BLaER1 (cell line): ENCODE measurements around the gene PITPNB.

Source experiments
- H3K27ac ChIP-seq: shearing (Covaris generic); formaldehyde crosslinking; 2 replicates; pipeline ENCODE4 v1.8.1; 2022
- H3K27me3 ChIP-seq: shearing (Covaris generic); formaldehyde crosslinking; 2 replicates; pipeline ENCODE4 v1.8.1; 2022
- H3K36me3 ChIP-seq: shearing (Covaris generic); formaldehyde crosslinking; 2 replicates; pipeline ENCODE4 v1.8.1; 2022
- H3K4me1 ChIP-seq: shearing (Covaris generic); formaldehyde crosslinking; 2 replicates; pipeline ENCODE4 v1.8.1; 2022
- H3K4me2 ChIP-seq: shearing (Covaris generic); formaldehyde crosslinking; 2 replicates; pipeline ENCODE4 v1.8.1; 2022
- H3K4me3 ChIP-seq: shearing (Covaris generic); formaldehyde crosslinking; 2 replicates; pipeline ENCODE4 v1.8.1; 2022
- H3K9ac ChIP-seq: shearing (Covaris generic); formaldehyde crosslinking; 2 replicates; pipeline ENCODE4 v1.8.1; 2022
- H3K9me3 ChIP-seq: shearing (Covaris generic); formaldehyde crosslinking; 2 replicates; pipeline ENCODE4 v1.8.1; 2022
- H4K20me1 ChIP-seq: shearing (Covaris generic); formaldehyde crosslinking; 2 replicates; pipeline ENCODE4 v1.8.1; 2022
- Cebpa-rat ChIP-seq: shearing (Covaris generic); IDR thresholded peaks from 2 replicates; pipeline ENCODE4 v1.8.1; 2022

Gene PITPNB

DNA sequence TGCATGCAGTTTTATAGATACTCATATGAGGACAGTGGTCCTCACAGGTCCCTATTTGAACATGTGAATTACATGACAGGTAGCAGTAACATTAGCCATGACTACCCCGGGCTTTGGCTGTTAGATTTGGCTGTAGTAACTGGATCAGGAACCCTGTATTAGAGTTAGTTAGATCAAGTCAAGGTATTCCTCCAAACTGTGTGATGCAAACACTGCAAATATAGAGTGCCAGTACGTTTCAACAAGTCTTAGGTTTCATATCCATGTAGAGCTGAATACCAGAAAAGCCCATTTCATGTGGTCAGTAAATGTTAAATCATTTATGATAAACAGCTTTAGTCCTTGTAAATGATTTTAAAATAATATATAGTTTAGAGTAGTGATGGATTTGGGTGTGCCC, 29.5 kb upstream of the PITPNB start:
- Histone ChIP-seq H3K4me1 (no peaks in the 10 kb centered on the region), H3K9me3 (no peaks in the 10 kb centered on the region), H3K4me2 (no peak overlapping the region), H3K27ac (no peak overlapping the region), H3K27me3 (no peaks in the 10 kb centered on the region), H4K20me1 (no peaks in the 10 kb centered on the region), H3K36me3 (no peaks in the 10 kb centered on the region), H3K4me3 (no peak overlapping the region), H3K9ac (no peak overlapping the region)
- TF ChIP-seq Cebpa-rat: no peak

- Histone ChIP-seq H3K36me3 (no peaks in the 10 kb centered on the region), H3K9ac (no peak overlapping the region), H3K9me3 (no peaks in the 10 kb centered on the region), H3K4me3 (no peak overlapping the region), H3K4me2 (no peak overlapping the region), H3K27ac (no peak overlapping the region), H4K20me1 (no peaks in the 10 kb centered on the region), H3K27me3 (no peaks in the 10 kb centered on the region), H3K4me1 (no peaks in the 10 kb centered on the region)
- no peak for TF ChIP-seq Cebpa-rat
Measured at GRCh38 chr22:27947448-27947847, 28.4 kb upstream of the PITPNB start.

DNA sequence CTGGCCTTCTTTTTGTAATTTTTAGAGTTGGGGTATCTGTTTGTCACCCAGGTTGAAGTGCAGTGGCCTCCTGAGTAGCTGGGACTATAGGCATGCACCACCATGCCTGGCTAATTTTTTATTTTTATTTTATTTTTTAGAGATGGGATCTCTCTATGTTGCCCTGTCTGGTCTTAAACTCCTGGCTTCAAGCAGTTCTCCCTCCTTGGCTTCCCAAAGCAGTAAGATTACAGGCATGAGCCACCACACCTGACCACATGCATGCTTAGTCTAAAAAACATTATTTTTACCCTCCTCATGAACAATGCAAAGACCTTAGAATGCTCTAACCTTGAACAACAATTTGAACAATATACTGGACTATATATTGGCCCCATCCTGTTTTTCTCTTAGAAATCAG, 22.1 kb upstream of the PITPNB start:
- TF ChIP-seq Cebpa-rat: no peak
- no peak overlapping the region for H3K9ac ChIP-seq
- no peak overlapping the region for H3K4me3 ChIP-seq
- peaks cover 9% of the 10 kb centered on the region for H3K4me1 ChIP-seq
- no peak overlapping the region for H3K4me2 ChIP-seq
- H4K20me1 ChIP-seq: no peaks in the 10 kb centered on the region
- H3K36me3 ChIP-seq: no peaks in the 10 kb centered on the region
- H3K9me3 ChIP-seq: no peaks in the 10 kb centered on the region
- no peak overlapping the region for H3K27ac ChIP-seq
- H3K27me3 ChIP-seq: no peaks in the 10 kb centered on the region

GRCh38 chr22:27937453-27937852, 18.4 kb upstream of the PITPNB start:
- no peaks in the 10 kb centered on the region for H3K27me3 ChIP-seq
- peaks cover 9% of the 10 kb centered on the region for H3K4me1 ChIP-seq
- H3K9ac ChIP-seq: no peak overlapping the region
- H3K4me2 ChIP-seq: no peak overlapping the region
- no peaks in the 10 kb centered on the region for H3K36me3 ChIP-seq
- no peak overlapping the region for H3K4me3 ChIP-seq
- no peaks in the 10 kb centered on the region for H3K9me3 ChIP-seq
- H4K20me1 ChIP-seq: no peaks in the 10 kb centered on the region
- H3K27ac ChIP-seq: no peak overlapping the region
- no peak for TF ChIP-seq Cebpa-rat

- H3K27me3 ChIP-seq: no peaks in the 10 kb centered on the region
- no peaks in the 10 kb centered on the region for H4K20me1 ChIP-seq
- H3K36me3 ChIP-seq: no peaks in the 10 kb centered on the region
- no peak overlapping the region for H3K27ac ChIP-seq
- H3K9ac ChIP-seq: no peak overlapping the region
- H3K4me1 ChIP-seq: peaks cover 9% of the 10 kb centered on the region
- no peaks in the 10 kb centered on the region for H3K9me3 ChIP-seq
- no peak overlapping the region for H3K4me3 ChIP-seq
- H3K4me2 ChIP-seq: no peak overlapping the region
- no peak for TF ChIP-seq Cebpa-rat
Measured at GRCh38 chr22:27935897-27936296, 16.8 kb upstream of the PITPNB start.

DNA sequence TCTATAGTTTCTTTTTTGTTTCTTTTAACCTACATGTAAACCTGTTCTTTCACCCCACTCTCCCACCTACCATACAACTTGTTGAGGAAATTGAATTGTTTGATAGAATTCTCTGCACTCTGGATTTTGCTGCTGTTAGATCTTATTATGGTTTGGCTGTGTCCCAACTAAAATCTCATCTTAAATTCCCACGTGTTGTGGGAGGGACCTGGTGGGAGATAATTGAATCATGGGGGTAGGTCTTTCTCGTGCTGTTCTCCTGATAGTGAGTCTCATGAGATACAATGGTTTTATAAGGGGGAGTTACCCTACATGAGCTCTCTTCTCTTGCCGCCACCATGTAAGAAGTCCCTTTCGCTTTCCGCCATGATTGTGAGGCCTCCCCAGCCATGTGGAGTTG, 15.0 kb upstream of the PITPNB start:
- Histone ChIP-seq H3K4me2 (no peak overlapping the region), H3K27ac (no peak overlapping the region), H3K36me3 (no peaks in the 10 kb centered on the region), H3K9ac (no peak overlapping the region), H3K4me1 (no peaks in the 10 kb centered on the region), H3K4me3 (no peak overlapping the region), H4K20me1 (no peaks in the 10 kb centered on the region), H3K27me3 (no peaks in the 10 kb centered on the region), H3K9me3 (no peaks in the 10 kb centered on the region)
- no peak for TF ChIP-seq Cebpa-rat

DNA sequence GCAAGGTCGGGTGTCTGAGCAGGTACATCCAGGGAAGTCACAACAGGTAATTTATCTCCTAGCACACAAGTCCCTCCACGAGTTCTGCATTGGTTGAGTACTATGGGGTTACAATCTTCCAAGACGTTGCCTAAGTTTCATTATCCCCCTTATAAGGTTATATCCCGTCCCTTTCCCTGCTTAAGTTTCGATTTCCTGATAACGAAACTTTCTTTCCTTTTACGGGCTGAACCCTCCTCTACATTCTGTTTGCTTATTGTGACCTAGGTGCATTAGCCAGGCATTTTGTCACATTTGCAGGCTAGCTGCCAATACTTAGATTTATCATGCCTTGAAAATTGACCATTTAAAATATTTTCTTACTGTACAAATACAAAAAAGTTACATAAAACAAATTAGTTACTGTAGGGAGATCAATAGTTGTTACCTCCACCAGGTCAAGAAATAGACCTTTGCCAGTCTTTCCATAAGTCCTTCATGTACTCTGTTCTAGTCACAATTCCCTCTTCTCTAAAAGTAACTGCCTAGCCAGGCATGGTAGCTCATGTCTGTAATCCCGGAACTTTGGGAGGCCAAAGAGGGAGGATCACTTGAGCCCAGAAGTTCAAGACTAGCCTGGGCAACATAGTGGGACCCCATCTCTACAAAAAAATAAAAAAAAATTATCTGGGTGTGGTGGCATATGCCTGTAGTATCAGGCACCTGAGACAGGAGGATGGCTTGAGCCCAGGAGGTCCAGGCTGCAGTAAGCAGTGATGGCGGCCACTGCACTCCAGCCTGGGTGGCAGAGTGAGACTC, 14.3 kb upstream of the PITPNB start:
- H3K9ac ChIP-seq: no peak overlapping the region
- H4K20me1 ChIP-seq: no peaks in the 10 kb centered on the region
- no peak for TF ChIP-seq Cebpa-rat
- no peak overlapping the region for H3K4me2 ChIP-seq
- H3K4me3 ChIP-seq: no peak overlapping the region
- H3K27me3 ChIP-seq: no peaks in the 10 kb centered on the region
- no peaks in the 10 kb centered on the region for H3K36me3 ChIP-seq
- H3K27ac ChIP-seq: no peak overlapping the region
- no peaks in the 10 kb centered on the region for H3K9me3 ChIP-seq
- no peaks in the 10 kb centered on the region for H3K4me1 ChIP-seq

DNA sequence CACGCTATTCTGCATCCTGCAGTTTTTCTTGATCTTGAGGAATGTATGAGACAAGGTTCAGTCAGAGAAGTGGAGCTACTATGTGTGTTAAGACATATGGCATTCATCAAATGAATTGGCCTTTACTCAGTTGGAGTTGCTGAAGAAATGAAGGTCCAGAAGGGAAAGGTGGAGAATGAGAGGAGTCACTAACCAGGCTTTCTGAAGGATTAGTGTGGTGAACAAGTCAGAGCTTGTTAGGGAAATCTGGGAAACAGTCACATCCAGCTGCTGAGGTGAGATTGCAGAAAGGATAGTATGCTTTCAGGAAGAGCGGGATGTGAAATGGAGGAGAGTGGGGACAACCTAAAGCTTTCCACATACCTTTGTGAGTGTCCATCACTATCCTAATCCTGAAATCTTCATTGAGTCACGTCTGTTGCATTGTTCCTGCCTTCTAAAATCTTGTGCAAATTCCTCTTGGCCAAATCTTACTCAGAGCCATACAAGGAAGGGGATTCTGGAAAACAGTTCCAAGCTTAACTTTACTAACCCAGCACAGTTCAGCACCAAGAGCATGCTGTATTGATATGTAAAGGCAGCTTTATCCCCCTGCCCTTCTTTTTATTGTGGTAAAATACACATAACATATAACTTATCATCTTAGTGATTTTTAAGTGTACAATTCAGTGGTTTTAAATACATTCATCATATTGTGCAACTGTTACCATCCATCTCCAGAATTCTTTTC, 11.4 kb upstream of the PITPNB start:
- H3K27ac ChIP-seq: no peak overlapping the region
- no peak overlapping the region for H3K4me2 ChIP-seq
- no peaks in the 10 kb centered on the region for H3K36me3 ChIP-seq

GRCh38 chr22:27927608-27928007, 8.6 kb upstream of the PITPNB start:
- H4K20me1 ChIP-seq: no peaks in the 10 kb centered on the region
- H3K4me1 ChIP-seq: no peaks in the 10 kb centered on the region
- H3K4me3 ChIP-seq: no peak overlapping the region
- H3K9ac ChIP-seq: no peak overlapping the region
- no peak overlapping the region for H3K4me2 ChIP-seq
- H3K27ac ChIP-seq: no peak overlapping the region
- no peak for TF ChIP-seq Cebpa-rat
- peaks cover 6% of the 10 kb centered on the region; the same call in 1 of the 2 replicates for H3K9me3 ChIP-seq
- 0 out of 2 replicates have a peak, but pooled peaks cover 9% of the 10 kb centered on the region for H3K36me3 ChIP-seq
- no peaks in the 10 kb centered on the region for H3K27me3 ChIP-seq

More for the DNA sequence above, 11.4 kb upstream of the PITPNB start:
- Histone ChIP-seq H3K4me3 (no peak overlapping the region), H3K9me3 (peaks cover 6% of the 10 kb centered on the region; the same call in 1 of the 2 replicates), H3K9ac (no peak overlapping the region), H3K4me1 (no peaks in the 10 kb centered on the region), H3K27me3 (no peaks in the 10 kb centered on the region), H4K20me1 (no peaks in the 10 kb centered on the region)
- no peak for TF ChIP-seq Cebpa-rat

DNA sequence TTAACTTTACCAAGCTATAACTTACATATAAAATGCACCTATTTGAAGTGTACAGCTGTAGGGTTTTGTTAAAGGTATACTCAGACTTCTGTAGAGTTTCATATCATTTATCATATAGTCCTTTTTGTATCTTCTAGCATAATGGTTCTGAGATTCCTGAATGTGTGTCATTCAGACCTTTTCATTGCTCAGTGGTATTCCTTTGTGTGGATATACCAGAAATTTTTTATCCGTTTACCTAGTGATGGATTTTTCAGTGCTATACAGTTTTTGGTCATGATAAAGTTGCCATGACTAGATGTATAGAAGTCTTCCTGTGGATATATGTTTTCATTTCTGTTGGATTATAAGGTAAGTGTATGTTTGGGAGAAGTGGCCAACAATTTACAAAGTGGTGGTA, 6.3 kb upstream of the PITPNB start:
- Histone ChIP-seq H3K36me3 (peaks cover 9% of the 10 kb centered on the region; the same call in 1 of the 2 replicates), H3K9ac (no peak overlapping the region), H3K27me3 (no peaks in the 10 kb centered on the region), H3K4me2 (no peak overlapping the region), H3K4me3 (no peak overlapping the region), H3K4me1 (peaks cover 5% of the 10 kb centered on the region; the same call in 1 of the 2 replicates), H3K27ac (no peak overlapping the region), H3K9me3 (peaks cover 6% of the 10 kb centered on the region; the same call in 1 of the 2 replicates), H4K20me1 (no peaks in the 10 kb centered on the region)
- no peak for TF ChIP-seq Cebpa-rat
